Upper lobe of left lung (tissue), 4 donors: ENCODE data around the gene RRP1.

Experiments used
- CTCF ChIP-seq, 6 experiments: fragments of 450-650 bp in 4 of 6; fragments of 200-600 bp in 2 of 6; sonication (generic) in 2 of 6; IDR thresholded peaks; one replicate each; pipeline ENCODE4 v1.5.1; 2016 to 2019; ENCODE audit warnings: antibody characterized with exemption in 6 of 6
- EP300 ChIP-seq, 4 donors: sonication (generic); formaldehyde crosslinking; IDR thresholded peaks; one replicate each; pipeline ENCODE4 v1.5.1; 2017; ENCODE audit warnings: antibody characterized with exemption in 4 of 4, control low read depth in 2 of 4
- POLR2AphosphoS5 ChIP-seq, 2 donors: sonication (generic); formaldehyde crosslinking; IDR thresholded peaks; one replicate each; pipeline ENCODE4 v1.5.1; 2017; ENCODE audit warnings: antibody characterized with exemption in 2 of 2

- TF ChIP-seq EP300 (IDR thresholded peaks at IDR 0.05): no peak
- no peak for TF ChIP-seq CTCF (IDR thresholded peaks at IDR 0.05)
- no peak for TF ChIP-seq POLR2AphosphoS5 (IDR thresholded peaks at IDR 0.05)
Observed at GRCh38 chr21:43775190-43775589, 14.2 kb upstream of the RRP1 start.
